ENCODE results near the gene DKK2.
"Not testable (repeated sequence)": the region's sequence is repeated elsewhere in the genome, so short reads cannot be mapped to it uniquely, and the experiment has no call there.

The DKK2 gene

GRCh38 chr4:107011312-107011711 lies 24.8 kb downstream of the DKK2 start:
- DNase-seq, result no peak

GRCh38 chr4:107009196-107009968 lies 26.7 kb downstream of the DKK2 start:
- no peak for DNase-seq

- DNase-seq, result no peak
Observed at GRCh38 chr4:107008115-107008514, 28.0 kb downstream of the DKK2 start.

GRCh38 chr4:107006218-107006617 lies 29.9 kb downstream of the DKK2 start:
- no peak for DNase-seq

GRCh38 chr4:106996490-106996889 lies 39.6 kb downstream of the DKK2 start:
- no peak for DNase-seq

DNA sequence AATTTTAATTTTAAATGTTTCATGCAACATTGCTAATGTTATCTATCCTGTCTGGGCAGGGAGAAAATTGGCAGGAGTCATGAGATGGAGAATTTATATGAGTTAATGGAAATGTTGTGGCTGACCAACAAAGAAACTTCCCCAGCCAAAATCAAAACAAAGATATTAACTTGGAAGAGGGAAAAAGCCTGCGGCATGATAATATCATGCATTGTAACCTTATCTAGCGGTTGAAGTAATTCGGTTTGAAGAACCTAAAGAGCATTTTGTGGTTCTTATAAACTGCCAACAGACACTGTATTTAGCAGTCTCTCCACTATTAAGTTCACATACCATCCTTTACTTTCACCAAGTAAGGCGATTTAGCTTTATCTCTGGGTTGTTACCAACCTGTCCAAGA lies 42.3 kb downstream of the DKK2 start:
- no peak for DNase-seq

- DNase-seq, result no peak
Observed at GRCh38 chr4:106987311-106987710, 48.8 kb downstream of the DKK2 start.

DNA sequence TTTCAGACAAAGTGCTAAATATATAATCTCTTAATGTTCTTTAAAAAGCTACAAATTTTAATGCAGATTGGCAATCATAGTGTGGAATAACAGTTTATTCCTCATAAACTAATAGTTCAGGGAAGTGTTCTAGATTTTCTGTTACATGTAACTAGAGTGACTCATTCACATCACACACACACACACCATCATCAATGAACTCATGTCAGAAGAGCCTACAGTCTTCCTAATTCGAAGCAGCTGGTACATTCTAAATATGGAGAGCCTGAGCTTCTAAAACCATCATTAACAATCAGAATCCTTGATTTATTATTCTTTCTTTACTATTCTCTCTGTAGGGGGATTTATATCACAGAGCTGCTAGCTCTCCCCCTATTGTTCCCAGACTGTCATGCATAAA lies 49.6 kb downstream of the DKK2 start:
- no peak for DNase-seq

- DNase-seq, result no peak
Observed at GRCh38 chr4:106985830-106986229, 50.3 kb downstream of the DKK2 start.

- DNase-seq, result no peak
Observed at GRCh38 chr4:106982711-106983211, 53.4 kb downstream of the DKK2 start.

DNA sequence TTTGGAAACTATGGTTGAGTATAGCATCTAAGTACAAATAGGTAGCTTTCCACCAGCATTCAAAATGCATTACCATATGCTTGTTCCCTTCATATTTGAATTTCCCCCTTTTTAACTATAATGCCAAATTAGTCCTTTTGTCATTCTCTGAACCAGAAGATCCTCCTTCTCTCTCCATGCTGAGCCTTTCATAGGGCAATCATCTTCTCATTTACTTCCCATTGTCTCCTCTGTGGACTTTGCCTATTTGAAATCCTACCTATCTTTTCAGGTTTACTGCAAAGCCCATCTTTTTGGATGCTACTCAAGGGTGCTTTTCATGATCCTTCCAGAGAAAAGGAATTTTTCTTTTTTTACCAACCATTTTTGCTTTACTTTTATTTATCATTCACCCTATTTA lies 54.7 kb downstream of the DKK2 start:
- DNase-seq, result no peak

DNA sequence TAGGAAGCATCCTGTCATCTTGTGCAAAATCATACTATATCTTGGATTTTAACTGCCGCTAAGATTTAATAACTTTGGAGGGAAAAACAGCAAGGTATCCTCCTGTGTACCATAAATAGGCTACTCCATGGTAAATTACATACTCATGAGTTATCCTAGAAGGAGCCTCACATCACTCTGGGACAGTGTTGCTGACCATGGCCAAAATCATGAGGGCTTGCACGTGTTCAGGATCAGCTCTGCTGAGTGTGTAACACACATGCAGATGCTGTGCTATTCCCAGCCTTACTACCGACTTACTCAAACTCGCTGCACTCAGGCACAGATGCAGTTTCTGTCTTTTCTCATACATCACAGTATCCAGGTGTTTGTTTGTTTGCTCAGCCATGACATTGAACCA lies 56.6 kb downstream of the DKK2 start:
- DNase-seq, result no peak

GRCh38 chr4:106978046-106978774 lies 57.9 kb downstream of the DKK2 start:
- no peak for DNase-seq

DNA sequence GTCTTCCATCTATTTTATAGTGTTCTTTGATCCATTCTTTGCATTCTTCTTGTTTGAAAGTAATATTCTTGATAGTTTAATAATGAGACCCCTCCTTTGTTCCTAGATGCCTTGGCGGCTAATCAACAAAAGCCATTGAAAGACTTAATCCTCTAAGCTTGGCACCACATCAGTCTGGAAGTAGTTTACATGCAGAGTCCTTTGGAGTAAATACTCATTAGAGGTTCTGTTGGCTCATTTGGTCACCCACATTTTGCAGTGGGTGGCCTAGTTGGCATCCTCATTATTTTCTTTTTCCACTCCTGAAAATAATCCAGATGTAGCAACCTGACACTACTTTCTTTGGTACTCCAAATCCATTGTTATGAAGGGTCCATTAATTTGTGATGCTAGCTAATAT lies 64.5 kb downstream of the DKK2 start:
- no peak for DNase-seq

DNA sequence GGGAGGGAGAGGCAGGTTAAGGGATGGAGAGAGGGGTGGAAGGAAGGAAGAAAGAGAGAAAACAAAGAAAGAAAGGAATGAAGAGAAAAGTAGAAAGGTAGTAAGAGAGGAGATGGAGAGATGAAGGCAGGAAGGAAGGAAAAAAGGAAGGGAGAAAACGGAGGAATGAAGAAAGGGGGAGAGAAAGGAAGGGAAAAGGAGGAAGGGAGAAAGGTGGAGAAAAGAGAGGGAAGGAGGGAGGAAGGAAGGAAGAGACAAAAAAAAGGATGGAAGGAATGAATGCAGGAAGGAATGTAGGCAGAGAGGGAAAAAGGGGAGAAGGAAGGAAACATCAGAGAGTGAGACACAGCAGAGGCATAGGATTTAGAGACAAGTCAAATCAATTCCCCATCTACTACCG lies 68.2 kb downstream of the DKK2 start:
- no peak for DNase-seq

DNA sequence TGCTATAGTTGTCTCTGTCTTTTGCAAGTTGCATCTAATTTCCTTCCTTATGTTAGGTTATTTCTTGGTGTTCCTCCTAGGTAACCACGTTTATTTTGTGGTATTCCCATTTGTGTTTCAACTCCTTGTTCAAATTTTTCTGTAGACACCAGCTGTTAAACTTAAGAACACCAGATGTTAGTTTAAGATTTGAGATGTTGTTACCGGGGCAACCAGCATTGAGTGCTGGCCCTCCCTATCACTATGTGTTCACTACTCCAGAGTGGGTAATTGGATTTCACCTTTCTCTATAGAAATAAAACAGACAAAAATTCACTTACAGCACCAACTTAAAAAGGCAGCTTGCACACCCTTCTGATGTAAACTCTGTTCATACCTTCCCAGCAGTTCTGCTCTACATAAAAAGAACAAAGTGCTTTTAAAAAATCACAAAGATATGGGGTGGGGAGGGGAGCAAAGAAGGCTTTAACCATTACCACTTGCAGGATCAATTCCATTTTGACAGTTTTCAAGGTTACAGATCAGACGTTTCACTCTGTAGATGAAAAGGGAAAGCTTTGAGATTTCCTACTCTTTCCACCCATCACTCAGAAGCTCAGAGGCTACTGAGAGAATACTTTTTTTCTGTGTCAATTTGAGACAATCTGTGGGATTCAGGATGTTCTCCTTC lies 82.9 kb downstream of the DKK2 start:
- no peak for DNase-seq

GRCh38 chr4:106951891-106952290 lies 84.2 kb downstream of the DKK2 start:
- DNase-seq, result no peak

DNA sequence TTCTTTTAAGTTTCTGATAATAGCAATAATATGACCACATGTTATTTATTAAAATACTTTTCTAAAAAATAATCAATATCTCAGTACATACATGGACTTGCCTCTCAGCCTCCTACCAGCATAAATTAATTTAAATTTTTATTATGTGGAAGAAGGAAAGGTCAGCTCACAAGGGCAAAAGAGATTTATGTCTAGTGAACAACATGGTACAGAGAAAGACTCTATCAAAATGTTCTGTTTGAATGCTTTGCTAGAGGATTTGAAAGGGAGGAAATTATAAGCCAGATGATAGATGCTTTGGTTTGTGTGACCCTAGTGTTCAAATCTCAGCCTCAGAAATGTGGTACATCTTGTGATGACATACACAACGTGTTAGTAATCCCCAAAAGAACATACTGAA lies 94.3 kb downstream of the DKK2 start:
- DNase-seq, result no peak

GRCh38 chr4:106930522-106930921 lies 105.6 kb downstream of the DKK2 start:
- no peak for DNase-seq

- DNase-seq, result no peak
Observed at GRCh38 chr4:106929248-106929647, 106.9 kb downstream of the DKK2 start.

DNA sequence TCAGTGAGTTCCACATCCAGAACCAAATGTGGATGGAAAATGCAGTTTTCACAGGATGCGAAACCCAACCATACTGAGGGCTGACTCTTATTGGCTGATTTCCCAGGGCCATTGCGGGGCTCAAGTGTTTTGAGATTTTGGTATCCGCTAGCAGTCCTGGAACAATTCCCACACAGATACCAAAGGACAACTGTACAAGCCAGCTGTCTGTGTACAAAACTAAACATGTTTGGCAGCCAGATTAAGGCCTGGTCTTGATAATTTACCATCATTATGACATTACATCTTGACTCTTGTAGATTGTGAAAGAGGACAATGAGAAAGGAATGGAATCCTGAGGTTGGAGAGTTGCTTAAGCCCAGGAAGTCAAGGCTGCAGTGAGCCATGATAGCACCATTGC lies 121.9 kb downstream of the DKK2 start:
- DNase-seq, result no peak

DNA sequence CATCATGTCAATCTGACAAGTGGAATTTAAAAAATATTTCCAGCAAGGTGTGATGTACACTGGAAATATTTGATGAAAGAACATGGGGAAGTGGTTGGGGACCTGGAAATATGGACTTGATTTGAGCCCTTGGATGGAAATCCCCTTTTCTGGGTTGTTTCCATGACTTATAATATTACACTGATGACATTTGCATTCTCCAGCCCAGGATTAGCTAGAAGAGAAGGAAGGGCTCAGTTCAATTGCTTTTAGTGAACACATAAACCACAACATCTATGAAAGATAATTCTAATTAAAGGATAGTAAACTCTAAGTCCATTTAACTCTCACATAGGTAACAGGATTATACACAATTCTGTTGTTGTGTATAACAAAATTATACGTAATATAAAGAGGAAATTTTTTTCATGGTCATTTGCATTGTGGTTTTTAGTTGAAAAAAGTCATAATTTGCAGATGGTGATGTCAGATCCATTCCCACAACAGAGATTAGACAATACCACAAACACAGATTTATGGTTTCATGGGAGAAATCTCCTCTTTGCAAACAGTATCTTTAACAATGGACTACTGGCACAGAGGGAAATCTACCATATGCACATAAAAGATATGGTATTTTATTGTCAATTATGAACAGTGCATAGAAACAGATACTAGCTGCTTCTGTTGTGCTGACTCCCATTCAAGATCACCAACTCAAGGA lies 126.5 kb downstream of the DKK2 start:
- no peak for DNase-seq

GRCh38 chr4:106908049-106908448 lies 128.1 kb downstream of the DKK2 start:
- DNase-seq, result not testable (repeated sequence)
